Neural cell (in vitro differentiated cells): Measurements from ENCODE around the gene TBCK.

Experiments used
- POLR2AphosphoS5 ChIP-seq: IDR thresholded peaks from 2 replicates; pipeline ENCODE4 v1.6.1; 2012
- TF ChIP-seq, protein P1 (sequence below): fragments of 450-650 bp; IDR thresholded peaks from 2 replicates; pipeline ENCODE4 v1.5.1; 2014; ENCODE audit warnings: antibody characterized with exemption, mild to moderate bottlenecking, moderate library complexity; ENCODE audit not compliant: poor library complexity, severe bottlenecking
- TF ChIP-seq, protein P2 (sequence below): IDR thresholded peaks from 2 replicates; pipeline ENCODE4 v1.6.1; 2012; ENCODE audit warnings: borderline replicate concordance

DNA sequence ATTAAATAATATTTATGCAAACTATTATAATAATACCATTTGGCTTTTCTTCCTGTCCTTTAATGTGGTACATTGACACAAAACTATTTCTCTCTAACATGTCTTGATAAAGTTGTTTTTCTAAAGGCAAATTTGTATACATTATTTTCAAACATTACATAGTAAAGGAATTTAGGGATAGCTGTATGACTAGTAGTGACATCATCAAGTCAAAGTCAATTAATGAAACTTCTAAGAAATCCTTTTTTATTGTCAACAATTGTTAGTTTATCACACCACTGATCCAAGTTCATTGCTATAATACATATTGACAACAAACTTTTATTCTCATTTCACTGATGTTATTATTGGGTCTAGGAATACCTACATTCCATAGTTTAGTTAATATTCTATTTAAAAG is 68.4 kb downstream of the TBCK start:
- TF ChIP-seq, protein P1, sequence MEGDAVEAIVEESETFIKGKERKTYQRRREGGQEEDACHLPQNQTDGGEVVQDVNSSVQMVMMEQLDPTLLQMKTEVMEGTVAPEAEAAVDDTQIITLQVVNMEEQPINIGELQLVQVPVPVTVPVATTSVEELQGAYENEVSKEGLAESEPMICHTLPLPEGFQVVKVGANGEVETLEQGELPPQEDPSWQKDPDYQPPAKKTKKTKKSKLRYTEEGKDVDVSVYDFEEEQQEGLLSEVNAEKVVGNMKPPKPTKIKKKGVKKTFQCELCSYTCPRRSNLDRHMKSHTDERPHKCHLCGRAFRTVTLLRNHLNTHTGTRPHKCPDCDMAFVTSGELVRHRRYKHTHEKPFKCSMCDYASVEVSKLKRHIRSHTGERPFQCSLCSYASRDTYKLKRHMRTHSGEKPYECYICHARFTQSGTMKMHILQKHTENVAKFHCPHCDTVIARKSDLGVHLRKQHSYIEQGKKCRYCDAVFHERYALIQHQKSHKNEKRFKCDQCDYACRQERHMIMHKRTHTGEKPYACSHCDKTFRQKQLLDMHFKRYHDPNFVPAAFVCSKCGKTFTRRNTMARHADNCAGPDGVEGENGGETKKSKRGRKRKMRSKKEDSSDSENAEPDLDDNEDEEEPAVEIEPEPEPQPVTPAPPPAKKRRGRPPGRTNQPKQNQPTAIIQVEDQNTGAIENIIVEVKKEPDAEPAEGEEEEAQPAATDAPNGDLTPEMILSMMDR: no peak
- TF ChIP-seq, protein P2, sequence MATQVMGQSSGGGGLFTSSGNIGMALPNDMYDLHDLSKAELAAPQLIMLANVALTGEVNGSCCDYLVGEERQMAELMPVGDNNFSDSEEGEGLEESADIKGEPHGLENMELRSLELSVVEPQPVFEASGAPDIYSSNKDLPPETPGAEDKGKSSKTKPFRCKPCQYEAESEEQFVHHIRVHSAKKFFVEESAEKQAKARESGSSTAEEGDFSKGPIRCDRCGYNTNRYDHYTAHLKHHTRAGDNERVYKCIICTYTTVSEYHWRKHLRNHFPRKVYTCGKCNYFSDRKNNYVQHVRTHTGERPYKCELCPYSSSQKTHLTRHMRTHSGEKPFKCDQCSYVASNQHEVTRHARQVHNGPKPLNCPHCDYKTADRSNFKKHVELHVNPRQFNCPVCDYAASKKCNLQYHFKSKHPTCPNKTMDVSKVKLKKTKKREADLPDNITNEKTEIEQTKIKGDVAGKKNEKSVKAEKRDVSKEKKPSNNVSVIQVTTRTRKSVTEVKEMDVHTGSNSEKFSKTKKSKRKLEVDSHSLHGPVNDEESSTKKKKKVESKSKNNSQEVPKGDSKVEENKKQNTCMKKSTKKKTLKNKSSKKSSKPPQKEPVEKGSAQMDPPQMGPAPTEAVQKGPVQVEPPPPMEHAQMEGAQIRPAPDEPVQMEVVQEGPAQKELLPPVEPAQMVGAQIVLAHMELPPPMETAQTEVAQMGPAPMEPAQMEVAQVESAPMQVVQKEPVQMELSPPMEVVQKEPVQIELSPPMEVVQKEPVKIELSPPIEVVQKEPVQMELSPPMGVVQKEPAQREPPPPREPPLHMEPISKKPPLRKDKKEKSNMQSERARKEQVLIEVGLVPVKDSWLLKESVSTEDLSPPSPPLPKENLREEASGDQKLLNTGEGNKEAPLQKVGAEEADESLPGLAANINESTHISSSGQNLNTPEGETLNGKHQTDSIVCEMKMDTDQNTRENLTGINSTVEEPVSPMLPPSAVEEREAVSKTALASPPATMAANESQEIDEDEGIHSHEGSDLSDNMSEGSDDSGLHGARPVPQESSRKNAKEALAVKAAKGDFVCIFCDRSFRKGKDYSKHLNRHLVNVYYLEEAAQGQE: no peak
- TF ChIP-seq POLR2AphosphoS5: no peak
